GM12872 (cell line): ENCODE data around the gene RBM7.

Experiments
- CTCF ChIP-seq: IDR thresholded peaks from 3 replicates; pipeline ENCODE4 v1.5.1; 2011; ENCODE audit warnings: low read depth, mild to moderate bottlenecking, low read length, moderate library complexity; ENCODE audit not compliant: insufficient read depth

The RBM7 gene

GRCh38 chr11:114366331-114367243, 33.9 kb upstream of the RBM7 start:
- no peak for TF ChIP-seq CTCF

- TF ChIP-seq CTCF: no peak
Measured at GRCh38 chr11:114367244-114367957, 33.1 kb upstream of the RBM7 start.

GRCh38 chr11:114368918-114369680, 31.4 kb upstream of the RBM7 start:
- no peak for TF ChIP-seq CTCF

- TF ChIP-seq CTCF: no peak
Measured at GRCh38 chr11:114375052-114375451, 25.4 kb upstream of the RBM7 start.

GRCh38 chr11:114377612-114378267, 22.7 kb upstream of the RBM7 start:
- no peak for TF ChIP-seq CTCF

- no peak for TF ChIP-seq CTCF
Measured at GRCh38 chr11:114379394-114380069, 20.9 kb upstream of the RBM7 start.
